Measurements from ENCODE around the gene COASY.

The COASY gene

DNA sequence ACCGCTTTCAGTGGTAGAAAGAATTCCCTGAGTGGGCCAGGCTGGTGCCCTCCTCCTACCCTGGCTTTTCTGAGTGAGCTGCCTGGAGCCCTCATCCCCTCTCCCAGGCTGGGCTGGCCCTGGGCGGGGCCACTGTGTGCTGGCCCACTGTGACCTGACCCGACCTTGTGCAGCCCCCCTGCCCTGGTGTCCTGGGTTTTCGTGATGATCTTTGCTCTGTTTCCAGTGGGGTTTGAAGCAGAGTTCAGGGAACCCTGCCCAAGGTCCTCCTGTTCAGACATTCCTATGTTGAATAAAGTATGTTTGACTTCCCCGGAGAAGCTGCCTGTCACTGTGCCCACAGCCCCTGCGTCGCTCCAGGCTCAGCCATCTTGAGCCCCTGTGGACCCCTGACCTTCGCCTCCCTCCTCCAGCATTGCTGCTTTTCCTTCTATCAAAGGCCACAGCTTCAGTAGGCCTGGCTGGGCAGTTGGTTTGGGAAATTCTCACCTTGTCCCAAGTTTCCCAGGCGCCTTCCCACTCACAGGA is 39.6 kb upstream of the COASY start:
- no peak for DNase-seq (ENCODE audit: low read depth)
- no peak overlapping the region for H3K4me3 ChIP-seq (replicated peaks; ENCODE audit: low read depth, low read length)
- TF ChIP-seq CTCF (IDR thresholded peaks at IDR 0.05; ENCODE audit: low read length, missing control alignments) = no peak

- no peak for DNase-seq (ENCODE audit: low read depth)
- TF ChIP-seq CTCF (IDR thresholded peaks at IDR 0.05; ENCODE audit: low read length, missing control alignments) = no peak
- no peak overlapping the region for H3K4me3 ChIP-seq (replicated peaks; ENCODE audit: low read depth, low read length)
Observed at GRCh38 chr17:42522798-42523278, 39.1 kb upstream of the COASY start.

GRCh38 chr17:42525221-42525620 is 36.7 kb upstream of the COASY start:
- no peak for TF ChIP-seq CTCF (IDR thresholded peaks at IDR 0.05; ENCODE audit: low read length, missing control alignments)
- no peak for DNase-seq (ENCODE audit: low read depth)
- no peak overlapping the region for H3K4me3 ChIP-seq (replicated peaks; ENCODE audit: low read depth, low read length)

GRCh38 chr17:42526031-42526444 is 35.9 kb upstream of the COASY start:
- TF ChIP-seq CTCF (IDR thresholded peaks at IDR 0.05; ENCODE audit: low read length, missing control alignments) = no peak
- H3K4me3 ChIP-seq (replicated peaks; ENCODE audit: low read depth, low read length) = no peak overlapping the region
- DNase-seq (ENCODE audit: low read depth) = peak; percentile 53

DNA sequence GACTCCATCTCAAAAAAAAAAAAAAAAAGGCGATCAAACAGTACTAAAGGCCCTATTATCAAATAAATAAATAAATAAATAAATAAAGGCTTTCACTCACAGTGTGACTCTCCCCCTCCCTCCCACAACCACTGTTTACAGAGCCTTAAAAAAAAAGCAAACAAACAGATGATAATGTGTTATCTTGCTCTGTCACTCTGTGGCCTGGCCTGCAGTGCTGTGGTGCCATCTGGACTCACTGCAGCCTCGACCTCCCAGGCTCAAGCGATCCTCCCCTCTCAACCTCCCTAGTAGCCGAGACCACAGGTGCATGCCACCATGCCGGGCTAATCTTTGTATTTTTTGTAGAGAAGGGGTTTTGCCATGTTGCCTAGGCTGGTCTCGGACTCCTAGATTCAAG is 34.0 kb upstream of the COASY start:
- DNase-seq (ENCODE audit: low read depth) = no peak
- TF ChIP-seq CTCF (IDR thresholded peaks at IDR 0.05; ENCODE audit: low read length, missing control alignments) = no peak
- H3K4me3 ChIP-seq (replicated peaks; ENCODE audit: low read depth, low read length) = no peak overlapping the region

- no peak for TF ChIP-seq CTCF (IDR thresholded peaks at IDR 0.05; ENCODE audit: low read length, missing control alignments)
- H3K4me3 ChIP-seq (replicated peaks; ENCODE audit: low read depth, low read length) = no peak overlapping the region
- DNase-seq (ENCODE audit: low read depth) = no peak
Observed at GRCh38 chr17:42529061-42529460, 32.9 kb upstream of the COASY start.

DNA sequence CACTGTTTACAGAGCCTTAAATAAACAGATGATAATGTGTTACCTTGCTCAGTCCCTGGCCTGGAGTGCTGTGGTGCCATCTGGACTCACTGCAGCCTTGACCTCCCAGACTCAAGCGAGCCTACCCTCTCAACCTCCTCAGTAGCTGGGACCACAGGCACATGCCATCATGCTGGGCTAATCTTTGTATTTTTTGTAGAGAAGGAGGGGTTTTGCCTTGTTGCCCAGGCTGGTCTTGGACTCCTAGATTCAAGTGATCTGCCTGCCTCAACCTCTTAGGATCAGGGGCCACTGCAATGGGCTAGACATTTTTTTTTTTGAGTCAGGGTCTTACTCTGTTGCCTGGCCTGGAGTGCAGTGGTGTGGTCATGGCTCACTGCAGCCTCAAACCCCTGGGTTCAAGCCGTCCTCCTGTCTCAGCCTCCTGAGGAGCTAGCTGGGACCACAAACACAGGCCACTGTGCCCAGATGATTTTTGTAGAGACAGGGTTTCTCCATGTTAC is 30.9 kb upstream of the COASY start:
- DNase-seq (ENCODE audit: low read depth) = no peak
- TF ChIP-seq CTCF (IDR thresholded peaks at IDR 0.05; ENCODE audit: low read length, missing control alignments) = no peak
- no peak overlapping the region for H3K4me3 ChIP-seq (replicated peaks; ENCODE audit: low read depth, low read length)

Data from fibroblast of pulmonary artery (primary cell).